Choroid plexus epithelial cell (primary cell): ENCODE measurements around the gene HARBI1.

Source experiments
- DNase-seq: peaks from one replicate; pipeline ENCODE4 v3.0.0-alpha.2; 2010; ENCODE audit warnings: low read depth
- H3K4me3 ChIP-seq: 2 replicates; pipeline ENCODE4 v1.5.1; 2011; ENCODE audit warnings: low read depth, mild to moderate bottlenecking, control low read depth, low read length, moderate library complexity
- CTCF ChIP-seq: conservative IDR thresholded peaks from 2 replicates; pipeline ENCODE4 v1.5.1; 2011; ENCODE audit warnings: low read depth, mild to moderate bottlenecking, control low read depth, inconsistent platforms, low read length, moderate library complexity

HARBI1 gene

GRCh38 chr11:46559815-46560214 lies 57.2 kb downstream of the HARBI1 start:
- DNase-seq: no peak
- TF ChIP-seq CTCF: no peak
- H3K4me3 ChIP-seq: no peak overlapping the region

GRCh38 chr11:46557684-46558151 lies 59.3 kb downstream of the HARBI1 start:
- no peak for TF ChIP-seq CTCF
- peak; percentile 33 for DNase-seq

GRCh38 chr11:46555267-46556054 lies 61.6 kb downstream of the HARBI1 start:
- H3K4me3 ChIP-seq: no peak overlapping the region
- peak; percentile 69 for DNase-seq
- no peak for TF ChIP-seq CTCF

More at GRCh38 chr11:46557684-46558151, 59.3 kb downstream of the HARBI1 start:
- no peak overlapping the region for H3K4me3 ChIP-seq

GRCh38 chr11:46554213-46555147 lies 62.5 kb downstream of the HARBI1 start:
- H3K4me3 ChIP-seq: no peak overlapping the region
- TF ChIP-seq CTCF: no peak
- peak; percentile 73 for DNase-seq

GRCh38 chr11:46553814-46554212 lies 63.2 kb downstream of the HARBI1 start:
- no peak for DNase-seq

More at GRCh38 chr11:46553814-46554212, 63.2 kb downstream of the HARBI1 start:
- H3K4me3 ChIP-seq: no peak overlapping the region
- no peak for TF ChIP-seq CTCF
